ENCODE data around the gene PCMT1.
"Not testable (repeated sequence)": the region's sequence is repeated elsewhere in the genome, so short reads cannot be mapped to it uniquely, and the experiment has no call there.

The PCMT1 gene

DNA sequence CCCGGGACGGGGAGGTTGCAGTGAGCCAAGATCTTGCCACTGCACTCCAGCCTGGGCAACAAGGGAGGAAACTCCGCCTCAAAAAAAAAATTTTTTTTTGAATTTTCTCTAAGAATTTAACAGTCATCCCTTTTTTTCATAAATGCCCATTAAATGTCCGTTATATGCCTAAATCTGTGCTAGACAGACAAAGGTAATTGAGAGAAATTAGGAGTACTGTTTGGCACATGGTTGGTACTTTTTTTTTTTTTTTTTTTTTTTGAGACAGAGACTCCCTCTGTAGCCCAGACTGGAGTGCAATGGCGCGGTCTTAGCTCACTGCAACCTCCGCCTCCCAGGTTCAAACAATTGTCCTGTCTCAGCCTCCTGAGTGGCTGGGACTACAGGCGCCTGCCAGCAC lies 1.7 kb downstream of the PCMT1 start:
- DNase-seq = no peak

DNA sequence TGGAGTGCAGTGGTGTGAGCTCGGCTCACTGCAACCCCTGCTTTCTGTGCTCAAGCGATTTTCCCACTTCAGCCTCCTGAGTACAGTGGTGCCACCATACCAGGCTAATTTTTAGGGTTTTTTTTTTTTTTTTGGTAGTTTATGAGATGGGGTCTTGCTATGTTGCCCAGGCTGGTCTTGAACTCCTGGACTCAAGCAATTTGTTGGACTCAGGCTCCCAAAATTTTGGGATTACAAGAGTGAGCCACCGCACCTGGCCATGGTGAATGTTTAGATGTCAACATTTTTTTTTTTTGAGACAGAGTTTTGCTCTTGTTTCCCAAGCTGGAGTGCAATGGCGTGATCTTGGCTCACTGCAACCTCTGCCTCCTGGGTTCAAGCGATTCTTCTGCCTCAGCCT lies 2.4 kb downstream of the PCMT1 start:
- DNase-seq = not testable (repeated sequence)

DNA sequence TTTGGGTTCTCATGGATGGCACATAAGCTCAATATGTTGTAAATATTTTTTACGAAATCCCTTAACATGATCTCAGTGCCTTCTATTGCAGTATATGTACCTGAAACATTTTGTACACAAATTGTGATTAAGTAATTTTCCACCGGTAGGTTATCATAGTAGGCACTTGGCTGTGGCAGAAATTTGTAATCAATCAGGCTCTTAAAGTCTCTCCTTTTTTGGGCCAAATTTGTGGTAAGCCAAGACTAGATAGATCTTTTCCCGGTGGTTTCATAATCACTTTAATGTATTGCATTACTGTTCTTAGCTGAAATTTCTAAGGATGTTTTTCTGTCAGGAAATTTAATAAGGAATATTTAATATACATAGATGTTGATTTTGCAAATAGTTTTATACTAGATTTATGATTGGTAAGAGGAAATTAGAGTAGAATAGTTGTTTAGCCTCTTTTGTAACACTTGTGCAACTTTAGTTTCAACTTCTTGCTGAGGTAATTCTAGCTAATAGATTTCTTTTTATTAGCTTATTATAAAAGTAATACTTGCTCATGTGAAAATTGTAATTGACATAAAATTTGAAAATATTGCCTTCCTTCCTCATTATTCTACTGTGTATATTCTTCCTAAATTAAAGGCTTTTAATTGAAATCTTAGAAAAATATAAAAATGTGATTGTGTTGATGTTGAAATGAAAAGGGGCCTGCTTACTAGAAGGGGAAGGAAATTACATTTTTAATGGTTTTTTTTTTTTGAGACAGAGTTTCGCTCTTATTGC lies 3.2 kb downstream of the PCMT1 start:
- DNase-seq = no peak

DNA sequence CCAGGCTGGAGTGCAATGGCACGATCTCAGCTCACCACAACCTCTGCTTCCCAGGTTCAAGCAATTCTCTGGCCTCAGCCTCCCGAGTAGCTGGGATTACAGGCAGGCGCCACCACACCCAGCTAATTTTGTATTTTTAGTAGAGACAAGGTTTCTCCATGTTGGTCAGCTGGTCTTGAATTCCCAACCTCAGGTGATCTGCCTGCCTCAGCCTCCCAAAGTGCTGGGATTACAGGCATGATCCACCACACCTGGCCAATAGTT lies 3.8 kb downstream of the PCMT1 start:
- DNase-seq = not testable (repeated sequence)

DNA sequence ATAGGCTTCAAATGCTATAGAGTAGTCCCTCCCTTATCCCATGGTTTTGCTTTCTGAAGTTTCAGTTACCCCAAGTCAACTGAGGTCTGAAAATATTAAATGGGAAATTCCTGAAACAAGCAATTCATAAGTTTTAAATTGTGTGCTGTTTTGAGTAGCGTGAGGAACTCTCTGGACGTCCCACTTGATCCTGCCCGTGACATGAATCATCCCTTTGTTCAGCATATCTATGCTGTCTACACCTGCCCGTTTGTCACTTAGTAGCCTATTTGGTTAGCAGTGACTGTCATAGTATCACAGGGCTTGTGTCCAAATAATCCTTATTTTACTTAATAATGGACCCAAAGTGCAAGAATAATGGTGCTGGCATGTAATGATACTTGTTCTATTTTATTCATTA lies 5.0 kb downstream of the PCMT1 start:
- DNase-seq = no peak

DNA sequence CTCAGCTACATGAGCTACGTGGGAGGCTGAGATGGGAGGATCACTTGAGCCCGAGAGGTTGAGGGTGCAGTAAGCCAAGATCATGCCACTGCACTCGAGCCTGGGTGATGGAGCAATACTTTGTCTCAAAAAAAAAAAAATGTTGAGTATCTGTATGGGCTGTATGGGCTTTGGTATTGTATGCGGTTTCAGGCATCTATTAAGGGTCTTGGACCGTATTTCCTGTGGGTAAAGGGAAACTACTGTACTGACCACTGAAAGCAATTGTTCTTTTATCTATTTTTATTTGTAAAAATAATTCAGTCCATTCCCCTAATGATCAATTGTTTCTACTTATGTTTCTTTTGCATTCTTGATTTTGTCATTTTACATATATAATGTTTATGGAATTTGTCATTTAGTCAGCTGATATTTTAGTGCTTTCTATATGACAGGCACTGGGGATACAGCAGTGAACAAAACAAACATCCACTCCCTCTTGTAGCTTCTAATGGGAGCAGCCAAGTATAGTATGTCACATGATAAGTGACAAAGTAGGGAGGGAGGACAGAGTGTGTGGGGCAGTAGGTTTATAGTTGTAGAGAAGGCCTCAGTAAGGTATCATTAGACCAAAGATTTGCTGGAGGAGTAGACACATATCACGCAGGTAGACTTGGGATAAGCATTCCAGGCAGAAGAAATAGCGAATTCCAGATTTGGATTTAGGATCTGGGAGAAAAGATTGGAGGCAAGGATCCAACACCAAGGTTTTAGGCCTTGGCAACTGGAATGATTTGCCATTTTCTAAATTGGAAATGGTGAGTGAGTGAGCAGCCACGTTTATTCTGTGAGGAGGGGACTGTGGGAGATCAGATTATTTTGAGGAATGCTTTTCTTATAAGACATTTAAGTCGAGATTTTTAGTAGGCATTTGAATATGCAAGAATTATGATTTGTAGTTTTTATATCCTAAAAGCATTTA lies 6.0 kb downstream of the PCMT1 start:
- DNase-seq = no peak

DNA sequence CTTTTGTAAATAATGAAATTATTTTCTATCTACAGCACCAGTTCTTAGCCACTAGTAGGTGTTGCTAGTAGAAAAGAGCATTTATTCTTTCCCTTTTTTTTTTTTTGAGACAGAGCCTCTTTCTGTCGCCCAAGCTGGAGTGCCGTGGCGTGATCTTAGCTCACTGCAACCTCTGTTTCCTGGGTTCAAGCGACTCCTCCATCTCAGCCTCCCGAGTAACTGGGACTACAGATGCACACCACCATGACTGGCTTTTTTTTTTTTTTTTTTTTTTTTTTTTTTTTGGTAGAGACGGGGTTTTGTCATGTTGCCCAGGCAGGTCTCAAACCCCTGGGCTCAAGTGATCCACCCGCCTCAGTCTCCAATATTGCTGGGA lies 6.7 kb downstream of the PCMT1 start:
- no peak for DNase-seq

DNA sequence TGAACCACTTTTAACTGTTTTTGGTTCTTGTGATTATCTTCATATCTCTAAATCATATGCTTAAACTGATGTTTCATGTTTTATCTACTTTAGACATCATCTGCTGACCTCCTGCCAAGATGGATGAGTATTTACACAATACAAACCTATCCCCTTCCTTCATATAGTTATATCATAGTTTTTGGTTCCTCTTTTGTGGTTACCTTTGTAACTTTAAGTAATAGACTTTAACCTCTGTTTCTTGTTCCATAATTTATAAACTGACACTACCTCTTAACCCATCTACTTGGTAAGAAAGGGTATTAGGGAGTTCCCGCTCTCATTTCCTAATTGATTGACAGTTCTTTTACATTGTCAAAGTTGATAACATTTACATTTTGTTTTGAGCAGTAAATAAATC lies 11.9 kb downstream of the PCMT1 start:
- no peak for DNase-seq

DNA sequence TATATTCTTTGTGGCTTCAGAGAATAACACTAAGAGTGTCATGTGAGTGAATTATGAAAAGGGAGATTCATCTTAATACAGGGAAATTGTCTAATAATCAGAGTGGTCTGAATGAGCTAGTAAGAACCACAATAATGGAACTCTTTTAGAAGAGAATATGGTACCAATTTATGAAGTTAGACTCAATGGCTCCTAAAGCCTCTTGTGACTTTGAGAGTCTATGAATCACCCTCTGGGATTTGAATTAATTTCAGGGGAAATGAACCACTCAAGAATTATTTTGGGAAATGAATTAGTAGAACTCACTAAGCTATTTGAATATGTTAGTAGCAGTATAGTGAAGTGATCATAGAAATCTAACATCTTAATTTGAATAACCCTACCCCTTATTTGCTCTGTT lies 14.3 kb downstream of the PCMT1 start:
- DNase-seq = no peak

DNA sequence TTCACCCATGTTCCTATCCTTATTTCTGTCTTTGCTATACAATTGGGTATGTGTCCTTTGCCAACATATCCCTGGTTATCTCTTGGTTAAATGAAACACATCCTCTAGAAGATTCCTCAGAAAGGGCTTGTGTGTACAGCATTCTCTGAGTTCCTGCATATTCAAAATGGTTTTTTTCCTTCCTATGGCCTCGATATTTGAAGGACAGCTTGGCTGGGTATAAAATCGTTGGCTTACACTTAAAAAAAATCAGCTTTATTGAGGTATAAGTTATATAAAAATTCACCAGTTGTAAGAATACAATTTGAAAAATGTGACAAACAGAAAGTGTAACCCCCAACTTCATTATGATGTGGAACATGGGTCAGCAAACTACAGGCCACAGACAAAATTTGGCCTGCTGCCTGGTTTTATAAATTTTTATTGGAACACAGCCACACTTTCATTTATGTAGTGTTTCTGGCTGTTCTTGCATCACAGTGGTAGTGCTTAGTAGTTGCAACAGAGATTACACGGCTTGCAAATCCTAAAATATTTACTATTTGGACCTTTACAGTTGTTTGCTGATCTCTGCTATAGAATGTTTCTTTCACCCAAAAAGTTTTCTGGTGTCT lies 16.7 kb downstream of the PCMT1 start:
- DNase-seq = no peak

DNA sequence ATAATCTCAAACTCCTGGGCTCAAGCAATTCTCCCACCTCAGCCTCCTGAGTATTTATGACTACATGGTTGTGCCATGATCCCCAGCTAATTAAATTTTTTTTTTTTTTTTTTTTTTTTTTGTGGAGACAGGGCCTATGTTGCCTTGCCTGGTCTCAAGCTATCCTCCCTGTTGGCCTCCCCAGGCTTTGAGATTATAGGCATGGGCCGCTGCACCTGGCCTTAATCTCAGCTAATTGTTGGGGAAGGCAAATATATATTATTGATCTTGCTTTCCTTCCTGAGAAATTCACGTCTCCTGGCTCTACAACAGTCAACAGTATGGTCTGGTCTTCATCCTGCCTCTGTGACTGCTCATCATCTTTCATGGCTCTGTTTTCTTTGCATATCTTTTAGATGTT lies 20.1 kb downstream of the PCMT1 start:
- DNase-seq = no peak

DNA sequence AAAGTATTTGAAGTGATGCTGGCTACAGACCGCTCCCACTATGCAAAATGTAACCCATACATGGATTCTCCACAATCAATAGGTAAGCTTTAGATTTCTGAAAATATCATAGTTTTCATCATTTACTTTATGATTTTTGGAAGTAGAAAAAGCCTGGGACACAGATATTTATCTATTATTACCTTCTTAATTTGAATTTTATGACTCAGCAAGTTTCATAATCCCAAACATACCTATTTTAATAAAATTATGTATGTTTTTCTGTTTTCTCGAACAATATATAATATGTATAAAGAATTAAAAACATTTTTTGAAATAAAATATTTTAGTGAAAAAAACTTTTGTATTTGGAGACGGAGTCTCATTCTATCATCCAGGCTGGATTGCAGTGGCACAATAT lies 21.6 kb downstream of the PCMT1 start:
- no peak for DNase-seq

DNA sequence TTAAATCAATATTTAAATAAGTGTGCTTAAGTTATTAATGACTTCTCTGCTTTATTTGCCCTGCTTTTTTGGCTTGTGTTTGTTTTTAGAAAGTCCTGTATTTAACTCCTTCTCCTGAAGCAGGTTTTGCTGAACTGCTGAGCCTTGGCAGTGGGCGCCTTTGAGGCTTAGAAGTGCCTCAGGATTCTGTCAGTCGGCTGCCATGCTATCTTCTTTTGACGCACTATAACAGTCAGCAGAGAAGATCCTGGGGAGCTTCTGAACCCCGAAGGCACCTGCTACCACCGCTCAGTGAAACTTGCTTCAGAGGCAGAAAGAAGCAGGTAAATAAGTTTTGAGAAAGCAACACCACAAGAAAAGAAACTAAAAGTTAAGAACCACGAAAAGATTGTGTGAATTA lies 22.4 kb downstream of the PCMT1 start:
- no peak for DNase-seq

DNA sequence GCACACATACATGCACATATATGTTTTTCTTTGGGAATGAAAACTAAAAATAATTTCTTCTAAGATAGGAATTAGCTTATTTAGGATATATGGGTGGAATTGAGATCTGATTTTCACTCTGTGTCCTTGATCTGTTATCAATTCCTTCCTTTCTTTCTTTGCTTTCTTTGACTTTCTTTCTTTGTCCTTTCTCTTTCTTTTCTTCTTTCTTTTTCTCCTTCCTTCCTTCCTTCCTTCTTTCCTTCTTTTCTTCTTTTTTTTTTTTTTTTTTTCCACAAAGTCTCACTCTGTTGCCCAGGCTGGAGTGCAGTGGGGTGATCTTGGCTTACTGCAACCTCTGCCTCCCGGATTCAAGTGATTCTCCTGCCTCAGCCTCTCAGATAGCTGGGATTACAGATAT lies 28.1 kb downstream of the PCMT1 start:
- no peak for DNase-seq

DNA sequence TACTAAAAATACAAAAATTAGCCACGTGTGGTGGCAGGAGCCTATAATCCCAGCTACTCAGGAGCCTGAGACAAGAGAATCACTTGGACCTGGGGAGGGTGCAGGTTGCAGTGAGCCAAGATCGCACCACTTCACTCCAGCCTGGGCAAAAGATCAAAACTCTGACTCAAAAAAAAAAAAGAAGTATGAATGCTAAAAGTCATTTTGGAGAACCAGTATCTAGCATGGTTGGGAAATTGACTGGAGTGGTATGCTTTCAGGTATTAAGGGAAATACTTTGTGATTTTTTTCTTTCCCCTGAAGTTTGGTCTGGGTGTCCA lies 30.1 kb downstream of the PCMT1 start:
- no peak for DNase-seq

DNA sequence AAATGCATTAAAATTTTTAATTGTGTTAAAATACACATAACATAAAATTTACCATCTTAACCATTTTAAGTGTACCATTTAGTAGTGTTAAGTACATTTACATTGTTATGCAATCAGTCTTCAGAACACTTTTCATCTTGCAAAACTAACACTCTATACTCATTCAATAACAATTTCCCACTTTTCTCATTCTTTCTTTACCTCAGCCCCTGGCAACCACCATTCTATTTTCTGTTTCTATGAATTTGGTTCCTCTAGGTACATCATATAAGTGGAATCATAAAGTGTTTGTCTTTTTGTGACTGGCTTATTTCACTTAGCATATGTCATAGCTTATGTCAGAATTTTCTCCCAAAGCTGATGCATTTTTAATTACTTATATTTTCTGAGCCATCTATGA lies 32.2 kb downstream of the PCMT1 start:
- DNase-seq = no peak

DNA sequence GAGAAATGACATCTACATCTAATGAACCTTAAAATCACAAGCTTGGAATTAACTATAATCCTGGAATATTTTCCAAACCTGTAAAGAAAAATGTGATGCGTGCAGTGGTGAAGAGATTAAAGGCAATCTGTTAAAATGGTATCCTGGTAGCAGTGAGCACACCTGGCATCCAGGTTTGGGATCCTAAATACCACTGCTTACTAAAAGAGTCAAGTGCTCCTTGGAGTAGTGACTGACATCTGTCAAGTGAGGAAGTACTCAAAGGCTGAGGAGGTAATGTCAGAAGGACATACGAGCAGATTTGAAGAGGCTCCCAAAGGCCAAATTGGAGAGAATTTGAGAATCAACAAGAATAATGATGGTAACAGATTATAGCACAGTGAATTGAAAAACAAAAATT lies 32.8 kb downstream of the PCMT1 start:
- DNase-seq = no peak

DNA sequence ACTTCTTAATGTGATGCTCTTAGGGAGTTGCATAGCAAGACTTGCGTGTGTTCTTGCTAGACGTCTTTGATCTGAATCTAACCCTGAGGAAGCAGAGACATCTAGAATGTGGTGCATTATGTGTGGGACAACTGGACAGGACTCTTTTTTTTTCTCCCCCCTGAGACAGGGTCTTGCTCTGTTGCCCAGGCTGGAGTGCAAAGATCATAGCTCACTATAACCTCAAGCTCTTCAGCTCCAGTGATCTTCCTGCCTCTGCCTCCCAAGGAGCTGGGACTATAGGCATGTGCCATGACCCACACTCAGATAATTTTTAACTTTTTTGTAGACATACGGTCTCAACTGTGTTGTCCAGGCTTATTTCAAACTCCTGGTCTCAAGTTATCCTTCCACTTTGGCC lies 34.0 kb downstream of the PCMT1 start:
- DNase-seq = no peak

DNA sequence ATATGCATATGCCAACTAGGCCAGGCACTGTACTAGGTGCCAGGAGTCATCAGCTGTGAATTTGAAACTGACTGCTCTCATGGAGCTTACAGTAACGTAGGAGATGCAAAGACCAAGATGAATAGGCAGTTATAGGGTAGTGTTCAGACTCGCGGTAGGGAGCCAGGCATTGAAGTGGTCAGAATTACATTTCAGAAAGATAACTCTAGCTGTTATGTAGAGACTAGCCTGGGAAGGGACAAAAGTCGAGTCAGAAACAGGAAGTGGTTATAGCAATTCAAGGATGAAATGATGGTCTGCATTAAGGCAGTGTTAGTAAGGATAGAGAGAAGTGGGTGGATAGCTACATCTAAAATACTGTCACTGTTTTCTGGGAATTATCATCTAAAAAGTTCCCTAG lies 56.6 kb downstream of the PCMT1 start:
- DNase-seq = no peak

DNA sequence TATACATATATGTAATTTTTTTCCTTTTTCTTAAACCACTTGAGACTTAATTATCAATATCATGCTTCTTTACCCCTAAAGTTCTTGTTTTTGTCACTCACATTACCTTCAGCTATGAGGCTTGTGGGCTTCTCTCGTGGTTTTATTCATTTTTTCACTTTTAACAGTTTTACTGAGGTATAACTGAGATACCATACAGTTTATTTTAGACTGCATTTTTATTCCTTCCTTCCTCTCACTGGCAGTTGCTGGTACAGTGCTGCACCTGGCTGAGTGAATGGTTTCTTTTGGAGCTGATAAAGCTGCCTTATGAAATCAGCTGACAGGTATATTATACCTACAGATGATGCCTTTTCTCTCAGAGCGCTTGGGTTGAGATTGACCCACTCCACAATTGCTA lies 60.3 kb downstream of the PCMT1 start:
- no peak for DNase-seq

DNA sequence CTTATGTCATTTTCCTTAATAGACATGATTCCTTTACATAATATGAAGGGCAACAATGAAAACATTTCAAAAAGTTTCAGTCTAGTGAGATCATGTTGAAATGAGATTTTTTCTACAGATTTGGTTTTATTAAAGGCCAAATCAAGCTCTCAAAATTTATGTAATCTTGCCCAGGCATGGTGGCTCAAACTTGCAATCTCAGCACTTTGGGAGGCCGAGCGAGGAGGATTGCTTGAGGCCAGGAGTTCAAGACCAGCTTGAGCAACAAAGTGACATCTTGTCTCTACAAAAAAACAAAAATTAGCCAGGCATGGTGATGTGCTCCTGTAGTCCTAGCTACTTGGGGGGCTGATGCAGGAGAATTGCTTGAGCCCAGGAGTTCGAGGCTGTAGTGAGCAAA lies 63.8 kb downstream of the PCMT1 start:
- no peak for DNase-seq

DNA sequence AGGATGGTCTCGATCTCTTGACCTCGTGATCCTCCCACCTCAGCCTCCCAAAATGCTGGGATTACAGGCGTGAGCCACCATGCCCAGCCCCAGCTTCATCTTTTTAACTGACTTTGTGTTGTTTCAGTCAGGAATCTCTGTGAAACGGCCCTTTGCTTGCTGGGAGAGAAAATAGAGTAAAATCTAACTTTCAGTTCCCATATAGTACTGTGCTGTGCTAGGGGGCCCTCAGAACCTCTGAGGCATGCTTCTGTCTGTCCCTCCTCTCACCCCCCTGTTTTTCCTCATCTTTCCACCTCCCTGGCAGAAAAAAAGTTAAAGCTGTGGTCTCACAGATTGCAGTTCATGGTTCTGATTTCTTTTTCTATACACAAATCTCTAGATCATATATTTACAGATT lies 66.2 kb downstream of the PCMT1 start:
- no peak for DNase-seq

DNA sequence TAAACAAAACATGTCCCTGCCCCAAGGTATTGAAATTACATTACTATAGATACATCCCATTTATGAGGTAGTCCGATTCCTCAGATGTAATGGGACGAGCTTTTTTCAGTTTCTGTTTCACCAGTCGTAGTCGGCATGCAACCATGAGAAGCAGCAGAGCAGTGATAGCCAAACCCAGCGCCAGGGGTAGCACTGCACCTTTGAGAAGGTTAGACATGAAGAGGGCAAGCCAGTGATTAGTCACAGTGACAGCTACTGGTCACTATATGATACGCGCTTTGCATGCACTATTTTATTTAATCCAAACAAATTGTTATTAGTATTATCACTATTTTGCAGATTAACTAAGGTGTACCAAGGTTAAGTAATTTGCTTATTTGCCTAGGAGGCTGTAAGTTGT lies 71.0 kb downstream of the PCMT1 start:
- no peak for DNase-seq

DNA sequence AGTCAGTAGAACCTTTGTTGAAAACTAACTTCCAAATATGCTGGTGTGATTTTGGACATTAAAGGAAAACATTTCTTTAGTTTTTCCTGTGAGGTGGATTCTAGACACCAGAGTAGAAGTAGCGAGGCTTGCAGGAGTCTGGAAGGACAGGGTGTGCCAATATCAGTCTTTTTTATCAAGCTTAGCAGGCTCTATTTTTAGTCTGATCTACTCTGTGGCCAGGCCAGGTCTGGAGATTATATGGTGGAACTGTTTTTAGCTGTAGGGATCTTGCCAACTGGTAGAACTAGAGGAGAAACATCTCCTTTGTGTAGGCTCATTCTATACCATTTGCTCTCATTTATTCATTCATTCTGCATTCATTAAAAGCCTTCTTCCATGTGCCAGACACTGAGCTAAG lies 72.0 kb downstream of the PCMT1 start:
- DNase-seq = no peak

DNA sequence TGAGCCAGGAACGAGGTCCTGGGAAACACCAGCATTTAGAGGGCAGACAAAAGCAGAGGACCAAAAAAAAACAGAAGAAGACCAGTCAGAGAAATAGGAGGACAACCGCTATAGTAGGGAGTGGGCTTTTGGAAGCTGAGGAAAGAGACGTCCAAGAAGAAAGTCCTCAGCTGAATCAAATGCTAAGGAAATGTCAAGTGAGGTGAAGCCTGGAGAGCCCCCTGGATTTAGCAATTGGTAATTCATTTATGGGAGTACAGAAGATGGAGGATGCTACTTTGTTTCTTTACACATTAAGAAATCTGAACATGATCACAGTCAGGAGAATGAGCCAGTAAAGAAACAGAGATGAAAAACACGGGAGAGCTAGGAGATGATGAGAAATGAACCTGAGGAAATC lies 73.5 kb downstream of the PCMT1 start:
- no peak for DNase-seq

Data from GDM1 (cell line).